ENCODE measurements around the gene TMEM40.
"Not testable (repeated sequence)": the region's sequence is repeated elsewhere in the genome, so short reads cannot be mapped to it uniquely, and the experiment has no call there.

The TMEM40 gene

GRCh38 chr3:12775970-12776369 lies 16.9 kb upstream of the TMEM40 start:
- not testable (repeated sequence) for DNase-seq (ENCODE audit: low read depth)

- no peak for DNase-seq (ENCODE audit: low read depth)
Measured at GRCh38 chr3:12775226-12775625, 16.2 kb upstream of the TMEM40 start.

GRCh38 chr3:12774619-12775018 lies 15.6 kb upstream of the TMEM40 start:
- DNase-seq (ENCODE audit: low read depth): no peak

GRCh38 chr3:12773710-12774086 lies 14.6 kb upstream of the TMEM40 start:
- no peak for DNase-seq (ENCODE audit: low read depth)

- no peak for DNase-seq (ENCODE audit: low read depth)
Measured at GRCh38 chr3:12773030-12773709, 14.1 kb upstream of the TMEM40 start.

GRCh38 chr3:12772462-12772861 lies 13.4 kb upstream of the TMEM40 start:
- no peak for DNase-seq (ENCODE audit: low read depth)

- DNase-seq (ENCODE audit: low read depth): no peak
Measured at GRCh38 chr3:12771236-12771635, 12.2 kb upstream of the TMEM40 start.

GRCh38 chr3:12769761-12770160 lies 10.7 kb upstream of the TMEM40 start:
- DNase-seq (ENCODE audit: low read depth): no peak

- DNase-seq (ENCODE audit: low read depth): no peak
Measured at GRCh38 chr3:12768579-12769527, 9.8 kb upstream of the TMEM40 start.

GRCh38 chr3:12766541-12766940 lies 7.5 kb upstream of the TMEM40 start:
- no peak for DNase-seq (ENCODE audit: low read depth)

GRCh38 chr3:12764171-12764776 lies 5.2 kb upstream of the TMEM40 start:
- DNase-seq (ENCODE audit: low read depth): no peak

GRCh38 chr3:12759693-12760565 lies 870 bp upstream of the TMEM40 start:
- DNase-seq (ENCODE audit: low read depth): no peak

- DNase-seq (ENCODE audit: low read depth): no peak
Measured at GRCh38 chr3:12758025-12758781, 856 bp downstream of the TMEM40 start.

- no peak for DNase-seq (ENCODE audit: low read depth)
Measured at GRCh38 chr3:12756635-12757034, 2.4 kb downstream of the TMEM40 start.

GRCh38 chr3:12756175-12756574 lies 2.9 kb downstream of the TMEM40 start:
- no peak for DNase-seq (ENCODE audit: low read depth)

- DNase-seq (ENCODE audit: low read depth): no peak
Measured at GRCh38 chr3:12755754-12756153, 3.3 kb downstream of the TMEM40 start.

- DNase-seq (ENCODE audit: low read depth): no peak
Measured at GRCh38 chr3:12754313-12754712, 4.7 kb downstream of the TMEM40 start.

GRCh38 chr3:12753275-12754028 lies 5.6 kb downstream of the TMEM40 start:
- DNase-seq (ENCODE audit: low read depth): no peak

GRCh38 chr3:12752809-12753208 lies 6.2 kb downstream of the TMEM40 start:
- no peak for DNase-seq (ENCODE audit: low read depth)

GRCh38 chr3:12752102-12752501 lies 7.0 kb downstream of the TMEM40 start:
- no peak for DNase-seq (ENCODE audit: low read depth)

Measured in stimulated activated CD8-positive, alpha-beta memory T cell treated with anti-CD3 and anti-CD28 coated beads, Interleukin-4, amount 100 ng/mL, for 24 hours (primary cell).